ENCODE results near the gene DEPDC1B. TPM values are rescaled to one million over a fixed set of nuclear protein-coding genes. Genes with fewer than 3 reads are reported as not detected.
"Not testable (repeated sequence)": the region's sequence is repeated elsewhere in the genome, so short reads cannot be mapped to it uniquely, and the experiment has no call there.

DEPDC1B gene
- total RNA-seq, 1 donor from 2014 or later: 6.8 TPM

DNA sequence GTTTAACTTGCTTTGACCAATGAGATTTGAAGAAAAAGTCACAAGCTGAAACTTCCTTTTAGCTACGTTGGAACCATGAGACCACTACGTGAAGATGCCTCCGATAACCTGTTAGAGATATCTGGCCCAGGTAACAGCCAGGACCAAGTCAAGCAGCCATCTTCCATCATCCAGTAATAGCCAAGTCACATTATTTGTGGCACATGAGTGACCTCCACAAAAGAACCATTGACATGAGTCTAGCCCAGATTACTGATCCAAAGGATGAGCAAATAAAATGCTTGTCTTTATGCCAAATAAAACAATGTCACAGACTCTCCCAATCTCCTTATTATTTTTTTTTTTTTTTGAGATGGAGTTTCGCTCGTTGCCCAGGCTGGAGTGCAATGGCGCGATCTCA, 1.6 kb downstream of the DEPDC1B start:
- DNase-seq: no peak

DNA sequence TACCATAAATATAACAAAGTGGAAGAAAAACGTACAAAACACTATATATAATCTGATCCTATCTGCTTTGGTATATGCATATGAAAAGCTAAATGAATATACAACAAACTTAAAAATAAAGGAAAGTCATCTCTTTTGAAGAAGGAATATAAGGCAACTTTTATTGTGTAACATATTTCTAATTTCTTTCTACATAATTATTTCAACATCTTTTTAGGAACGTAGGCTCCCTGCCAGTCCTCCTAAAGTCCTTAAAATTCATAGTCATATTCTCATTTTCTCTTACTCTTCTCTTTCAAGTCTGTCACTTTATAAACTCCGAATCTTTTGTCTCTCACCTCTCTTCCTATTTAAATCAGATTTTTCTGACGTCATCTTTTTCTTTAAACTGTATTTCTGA, 9.6 kb downstream of the DEPDC1B start:
- DNase-seq: no peak

DNA sequence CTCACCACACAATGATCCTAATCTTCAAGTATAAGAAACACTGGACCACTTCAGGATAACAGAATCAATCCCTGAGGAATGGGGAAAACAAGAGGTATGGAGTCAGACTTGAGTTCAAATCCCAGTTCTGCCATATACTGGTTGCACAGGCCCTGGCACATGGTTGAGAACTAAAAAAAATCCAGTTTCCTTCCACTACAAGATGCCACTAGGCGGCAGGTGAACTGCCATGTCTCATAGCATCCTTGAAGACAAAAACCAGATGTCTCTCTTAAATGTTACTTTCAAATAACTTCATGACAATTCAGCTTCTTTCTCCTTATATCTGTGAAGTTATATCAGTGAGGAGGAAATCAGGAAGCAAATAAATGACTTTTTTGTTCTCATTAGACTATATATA, 11.0 kb downstream of the DEPDC1B start:
- no peak for DNase-seq

DNA sequence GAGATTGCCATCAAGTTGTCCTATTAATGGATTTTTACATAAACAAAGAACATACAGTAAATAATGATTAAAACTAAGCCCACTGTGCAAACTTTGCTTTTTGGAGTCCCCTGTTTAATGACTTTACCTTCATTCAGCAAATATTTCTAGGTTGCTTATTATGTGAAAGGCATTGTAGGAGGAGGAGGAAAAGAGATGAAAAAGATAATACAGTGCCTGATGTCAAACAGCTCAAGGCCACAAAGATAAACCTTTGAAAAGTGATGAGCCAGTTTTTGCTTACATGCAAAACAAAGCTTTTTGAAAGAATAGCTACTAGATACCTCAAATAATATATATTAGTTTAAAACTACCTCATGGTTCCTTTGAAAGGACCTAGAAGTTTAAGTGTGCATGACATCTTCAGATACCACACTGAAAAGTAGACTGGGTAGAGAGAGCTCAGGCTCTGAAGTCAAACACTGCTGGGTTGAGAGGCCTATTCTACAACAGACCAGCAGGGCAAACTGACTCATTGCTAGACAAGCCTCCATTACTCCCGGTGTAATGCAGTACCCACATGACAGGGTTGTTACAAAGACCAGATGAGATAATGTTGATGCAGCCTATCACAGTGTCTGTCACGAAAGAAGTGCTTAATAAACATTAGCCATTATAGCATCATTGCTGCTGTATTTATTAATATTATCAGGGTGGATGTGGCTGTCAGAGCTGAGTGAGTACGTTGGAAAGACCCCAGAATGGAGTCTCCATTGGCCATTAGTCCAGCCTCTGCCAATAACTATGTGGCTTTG, 11.8 kb downstream of the DEPDC1B start:
- DNase-seq: peak; percentile 65

DNA sequence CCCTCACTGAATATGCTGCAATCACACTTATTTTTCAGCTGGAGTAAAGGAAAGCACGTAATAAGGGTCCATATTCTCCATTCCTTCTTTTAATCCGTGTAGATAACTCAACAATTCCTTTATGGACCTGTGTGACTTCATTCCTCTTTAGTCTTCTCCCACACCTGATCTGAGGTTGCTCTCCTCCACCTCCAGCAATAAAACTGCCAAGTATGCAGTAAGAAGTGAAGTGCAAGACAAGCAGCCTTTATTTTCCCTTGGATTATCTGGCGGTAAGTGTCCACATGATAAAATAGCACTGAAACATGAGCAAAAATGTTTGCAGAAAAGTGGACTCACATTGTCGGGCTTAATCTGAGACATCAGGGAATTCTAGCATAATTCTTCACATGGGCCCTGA, 13.8 kb downstream of the DEPDC1B start:
- DNase-seq: no peak

DNA sequence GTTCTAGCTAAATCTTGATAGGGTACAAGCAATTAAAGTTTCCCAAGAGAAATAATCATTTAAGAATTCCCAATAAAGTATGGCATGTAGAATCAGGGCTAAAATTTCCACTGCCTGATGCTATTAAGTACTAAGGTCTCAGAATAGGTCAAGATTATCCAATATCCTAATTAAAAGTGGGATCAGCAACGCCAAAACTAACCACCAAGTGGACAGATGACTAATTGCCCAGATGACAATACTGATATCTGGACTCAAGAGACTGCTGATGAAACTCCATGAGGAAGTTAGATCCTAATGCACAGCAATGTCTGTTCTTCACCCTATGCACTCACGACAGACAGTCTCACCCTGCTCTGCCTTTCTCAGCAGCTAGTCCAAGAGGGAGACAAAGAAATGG, 14.3 kb downstream of the DEPDC1B start:
- no peak for DNase-seq

DNA sequence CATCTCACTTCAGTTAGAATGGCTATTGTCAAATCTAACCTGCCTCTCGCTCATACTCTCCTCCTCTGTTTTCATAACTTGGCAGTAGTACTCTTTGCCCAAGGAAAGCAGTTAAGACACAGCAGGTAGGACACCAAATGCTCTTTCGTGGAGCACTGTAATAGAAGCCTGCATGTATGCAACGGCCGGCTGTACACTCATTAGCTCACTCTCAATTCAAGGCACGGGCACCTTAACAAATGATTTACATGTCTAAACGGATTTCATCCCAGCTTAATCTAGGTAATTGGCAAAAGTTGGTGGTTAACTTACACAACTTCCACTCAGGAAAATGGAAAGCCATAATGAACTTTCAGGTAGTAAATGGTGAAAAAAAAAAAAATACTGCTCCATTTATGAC, 14.9 kb downstream of the DEPDC1B start:
- DNase-seq: no peak

DNA sequence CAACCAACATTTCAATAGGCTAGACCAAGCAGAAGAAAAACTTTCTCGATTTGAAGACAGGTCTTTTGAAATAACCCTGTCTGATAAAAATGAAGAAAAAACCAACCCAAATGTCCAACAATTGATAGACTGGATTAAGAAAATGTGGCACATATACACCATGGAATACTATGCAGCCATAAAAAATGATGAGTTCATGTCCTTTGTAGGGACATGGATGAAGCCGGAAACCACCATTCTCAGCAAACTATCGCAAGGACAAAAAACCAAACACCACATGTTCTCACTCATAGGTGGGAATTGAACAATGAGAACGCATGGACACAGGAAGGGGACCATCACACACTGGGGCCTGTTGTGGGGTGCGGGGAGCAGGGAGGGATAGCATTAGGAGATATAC, 18.0 kb downstream of the DEPDC1B start:
- DNase-seq: not testable (repeated sequence)

DNA sequence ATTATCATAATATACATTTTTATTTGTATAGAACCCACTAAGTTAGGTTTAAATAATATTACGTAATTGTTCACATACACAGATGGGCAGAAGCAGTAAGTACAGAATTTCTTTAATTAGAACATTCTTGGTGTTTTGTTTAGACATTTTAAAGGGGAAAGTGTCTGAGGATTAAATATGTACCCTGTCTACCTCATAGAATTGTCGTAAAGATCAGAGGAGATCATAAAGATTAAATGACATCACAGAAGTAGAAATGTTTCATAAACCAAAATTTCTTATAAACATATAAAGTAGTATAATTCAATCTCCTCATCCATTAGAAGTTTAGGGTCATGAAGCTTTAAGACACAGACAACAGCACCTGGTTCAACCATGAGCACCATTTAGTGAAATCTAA, 20.1 kb downstream of the DEPDC1B start:
- no peak for DNase-seq

DNA sequence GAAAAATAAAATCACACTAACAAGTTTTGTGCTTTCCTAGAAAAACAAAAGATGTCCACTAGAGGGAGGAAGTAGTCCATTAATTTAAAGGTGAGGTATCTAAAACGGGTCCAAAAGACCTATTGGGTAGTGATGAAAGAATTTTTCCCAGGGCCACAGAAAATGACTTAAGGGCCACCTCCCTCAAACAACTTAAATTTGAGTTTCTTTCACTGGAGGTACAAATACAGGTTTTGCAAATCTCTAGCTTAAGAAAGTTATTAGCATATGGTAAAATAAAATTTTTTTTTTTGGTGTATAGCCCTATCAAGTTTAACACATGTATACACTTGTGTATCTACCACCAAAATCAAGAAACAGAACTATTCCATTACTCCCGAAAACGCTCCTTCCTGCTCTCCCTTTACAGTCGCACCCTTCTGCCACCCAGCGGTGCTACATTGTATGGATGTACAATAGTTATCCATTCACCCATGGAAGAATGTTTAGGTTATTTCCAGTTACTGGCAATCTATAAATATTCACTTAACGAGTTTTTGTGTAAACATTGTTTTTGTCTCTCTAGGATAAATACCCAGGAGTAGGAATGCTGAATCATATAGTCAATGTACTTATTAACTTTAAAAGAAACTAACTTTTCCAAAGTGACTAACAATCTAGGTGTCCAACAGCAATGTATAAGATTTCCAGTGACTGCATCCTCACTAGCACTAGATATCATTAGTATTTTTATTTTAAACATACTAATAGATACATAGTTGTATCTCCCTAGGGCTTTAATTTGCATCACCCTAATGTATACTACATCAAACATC, 21.9 kb downstream of the DEPDC1B start:
- DNase-seq: peak; percentile 70

DNA sequence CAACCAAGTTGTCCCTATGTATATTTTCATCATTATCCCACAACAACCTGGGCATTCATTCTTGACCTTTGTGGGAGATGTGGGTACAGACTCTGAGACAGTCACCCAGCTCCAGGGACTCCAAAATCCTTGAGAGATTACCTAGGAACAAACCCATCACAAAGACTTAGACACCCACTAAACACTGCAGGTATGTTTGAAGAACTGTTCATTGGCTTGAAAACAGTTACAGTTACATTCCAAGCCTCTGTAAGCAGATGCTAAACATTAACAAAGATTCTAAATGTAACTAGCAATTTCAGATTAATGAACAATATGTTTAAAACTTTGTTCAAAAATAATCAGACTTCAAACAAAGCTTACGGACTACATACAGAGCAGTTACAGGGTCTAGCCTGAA, 24.7 kb downstream of the DEPDC1B start:
- DNase-seq: no peak

DNA sequence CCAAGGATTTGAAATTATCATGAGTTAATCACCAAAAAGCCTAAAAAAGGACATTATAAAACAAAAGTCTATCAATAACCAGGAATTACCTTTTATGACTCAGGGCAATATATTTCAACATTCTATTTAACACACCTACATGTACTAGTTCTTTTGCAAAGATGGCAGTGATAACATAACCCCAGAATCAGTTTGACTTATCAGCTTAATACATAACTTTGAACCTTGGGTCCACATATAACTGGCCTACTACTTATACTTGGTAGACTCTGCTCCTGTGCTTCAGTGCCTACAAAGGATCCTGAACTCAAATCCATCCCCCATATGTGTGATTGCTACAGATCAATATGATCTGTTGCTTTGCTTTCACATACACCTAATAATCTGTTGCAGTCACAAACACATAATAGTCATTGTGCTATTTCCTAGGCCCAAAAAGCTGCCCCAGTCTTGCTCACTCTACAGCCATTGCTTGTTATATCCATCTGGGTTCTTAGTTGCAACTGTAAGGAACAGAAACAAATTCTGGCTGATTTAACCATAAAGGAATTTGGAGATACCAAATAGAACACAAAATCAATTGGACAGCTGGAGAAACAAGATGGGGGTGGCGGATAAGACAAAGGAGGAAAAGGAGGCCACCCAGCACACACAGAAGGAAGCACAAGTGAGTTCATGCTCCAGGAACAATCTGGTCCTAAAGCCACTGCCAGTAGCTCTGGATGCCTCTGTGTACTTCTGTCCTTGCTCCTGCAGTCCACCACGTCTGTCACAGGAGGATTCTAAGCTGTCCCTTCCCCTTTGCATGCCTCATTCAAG, 25.5 kb downstream of the DEPDC1B start:
- no peak for DNase-seq

DNA sequence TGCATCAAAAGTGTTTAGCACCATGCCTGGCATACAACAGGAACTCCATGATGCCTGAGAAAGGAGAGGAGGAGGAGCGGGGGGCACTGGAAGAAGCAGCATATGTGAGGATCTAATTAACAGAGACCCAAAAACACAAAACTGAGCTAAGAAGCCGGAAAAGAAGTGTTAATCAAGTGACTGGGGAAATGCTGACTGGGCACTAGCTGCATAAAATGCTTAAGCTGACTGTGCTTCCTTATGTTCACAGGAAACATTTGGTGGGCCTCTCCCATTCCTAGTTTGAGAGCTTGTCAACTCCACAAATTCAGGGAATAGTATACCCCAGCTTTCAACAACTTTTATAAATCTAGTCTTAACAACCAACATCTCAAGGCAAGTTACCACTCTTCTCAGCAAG, 26.6 kb downstream of the DEPDC1B start:
- DNase-seq: peak; percentile 4

DNA sequence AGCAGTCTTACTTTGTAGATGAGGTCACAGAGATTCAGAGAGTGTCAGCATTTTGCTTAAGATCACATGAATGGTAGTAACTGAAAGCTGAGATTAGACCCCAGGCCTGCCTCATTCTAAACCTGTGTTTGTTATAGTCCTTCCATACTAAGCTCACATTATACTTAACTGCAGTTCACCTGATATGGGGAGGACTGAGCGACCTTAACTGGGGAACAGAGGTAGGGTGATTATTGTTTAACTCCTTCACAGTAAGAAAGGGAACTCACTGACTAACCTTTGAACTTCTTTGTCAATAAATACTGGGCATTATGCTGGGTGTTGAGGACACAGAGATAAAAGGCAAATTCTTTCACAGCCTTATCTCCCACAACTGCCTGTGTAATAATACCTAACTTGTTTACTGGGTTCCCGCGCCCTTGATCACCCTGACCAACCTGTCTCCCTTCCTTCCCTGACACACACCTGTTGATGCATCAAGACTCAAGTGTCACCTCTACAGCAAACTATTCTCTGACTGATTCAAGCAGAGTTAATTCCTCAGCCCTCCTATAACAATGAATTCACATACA, 27.2 kb downstream of the DEPDC1B start:
- DNase-seq: no peak

DNA sequence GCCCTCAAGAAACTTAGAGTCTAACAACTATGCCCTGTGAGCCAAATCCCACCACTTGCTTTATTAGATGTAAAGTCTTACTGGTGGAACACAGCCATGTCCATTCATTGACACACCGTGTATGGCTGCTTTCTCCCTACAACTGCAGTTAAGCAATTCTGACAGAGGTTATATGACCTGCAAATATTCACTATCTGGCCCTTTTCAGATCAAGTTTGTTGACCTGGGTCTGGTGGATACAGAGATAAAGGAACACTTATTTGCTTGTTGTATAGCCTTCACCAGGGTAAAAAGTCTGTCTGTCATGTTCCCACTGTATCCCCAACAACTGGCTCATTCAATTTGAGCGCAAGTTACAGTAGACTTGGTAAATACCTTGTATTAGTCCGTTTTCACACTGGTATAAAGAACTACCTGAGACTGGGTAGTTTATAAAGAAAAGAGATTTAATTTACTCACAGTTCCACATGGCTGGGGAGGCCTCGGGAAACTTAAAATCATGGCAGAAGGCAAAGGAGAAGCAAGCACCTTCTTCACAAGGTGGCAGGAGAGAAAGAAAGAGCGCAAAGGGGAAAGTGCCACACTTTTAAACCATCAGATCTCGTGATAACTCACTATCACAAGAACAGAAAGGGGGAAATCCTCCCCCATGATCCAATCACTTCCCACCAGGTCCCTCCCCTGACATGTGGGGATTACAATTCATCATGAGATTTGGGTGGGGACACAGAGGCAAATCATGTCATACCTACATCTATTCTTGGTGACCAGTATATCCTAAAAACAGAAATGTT, 27.9 kb downstream of the DEPDC1B start:
- no peak for DNase-seq

DNA sequence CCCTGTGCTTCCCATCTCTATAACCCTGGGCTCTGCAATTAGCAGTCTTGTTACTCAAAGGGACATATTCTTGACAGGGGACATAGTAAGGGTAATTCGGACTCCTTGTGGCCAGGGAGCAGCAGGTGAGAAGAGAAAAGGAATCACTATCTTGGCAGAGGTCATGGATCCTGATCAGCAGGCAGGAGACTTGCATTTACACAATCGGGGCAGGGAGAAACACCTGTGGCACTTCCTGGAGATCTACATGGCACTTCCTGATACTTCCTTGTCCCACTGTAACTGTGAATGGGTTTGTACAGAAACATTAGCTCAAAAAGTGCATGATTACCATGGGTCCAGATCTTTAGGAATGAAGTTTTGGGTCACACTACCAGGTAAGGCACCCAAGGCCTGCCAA, 29.2 kb downstream of the DEPDC1B start:
- no peak for DNase-seq

DNA sequence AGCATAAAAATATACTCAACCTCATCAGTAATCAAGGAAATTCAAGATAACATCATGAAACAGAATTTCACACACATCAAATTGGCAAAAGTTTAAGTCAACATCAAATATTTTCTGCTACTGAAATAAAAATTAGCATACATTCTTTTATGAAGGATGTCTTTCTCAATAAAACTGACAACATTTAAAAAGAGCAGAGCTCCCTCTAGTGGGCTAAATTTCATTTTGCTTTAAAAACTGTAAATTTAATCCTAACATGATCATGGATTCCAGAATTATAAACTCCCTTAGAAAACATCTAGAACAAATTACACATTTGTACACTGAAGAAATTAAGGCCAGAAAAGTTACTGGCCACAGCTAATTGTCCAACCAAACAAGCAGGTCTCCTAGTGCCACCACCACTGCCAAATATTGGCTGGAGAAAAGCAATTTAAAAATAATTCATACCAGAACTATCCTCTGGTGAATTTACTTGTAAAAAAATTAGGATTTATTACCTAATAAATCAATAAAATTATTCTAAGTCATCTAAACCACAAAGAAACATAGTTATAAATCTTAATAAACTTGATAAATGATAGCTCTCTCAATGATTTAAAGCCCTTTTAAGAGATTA, 31.2 kb downstream of the DEPDC1B start:
- DNase-seq: peak; percentile 66

DNA sequence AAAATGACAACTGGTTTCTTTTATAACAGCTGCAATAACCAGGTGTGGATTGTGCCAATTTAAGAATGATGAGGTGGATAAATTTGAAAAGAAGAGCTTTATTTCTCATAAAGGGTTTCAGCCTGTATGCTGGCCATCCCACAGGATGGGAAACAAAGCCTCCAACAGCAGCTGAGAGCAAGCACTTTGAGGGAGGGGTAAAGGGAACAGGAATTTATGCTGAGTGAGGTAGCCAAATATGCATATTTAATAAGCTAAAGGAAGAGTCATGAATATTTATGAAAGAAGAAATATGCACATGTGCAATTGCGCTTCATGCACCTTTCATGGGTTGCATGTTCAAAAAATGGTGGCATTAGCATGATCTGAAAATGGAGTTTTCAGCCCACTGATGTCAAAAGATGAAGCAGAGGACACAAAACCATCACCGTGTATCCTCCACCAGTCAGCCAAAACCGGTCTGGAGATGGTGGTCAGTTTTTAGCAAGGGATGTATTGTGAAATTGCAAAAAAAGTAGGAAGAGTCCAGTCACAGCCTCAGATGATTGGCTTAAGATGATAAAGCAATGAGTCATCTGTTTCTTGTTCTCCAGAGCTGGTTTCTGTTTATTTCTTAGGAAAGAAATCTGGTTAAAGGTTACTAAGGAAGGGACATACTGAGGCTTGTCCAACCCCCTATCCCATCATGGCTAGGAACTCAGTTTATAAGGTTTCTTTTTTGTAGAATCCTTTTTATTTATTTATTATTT, 47.9 kb downstream of the DEPDC1B start:
- DNase-seq: peak; percentile 35

DNA sequence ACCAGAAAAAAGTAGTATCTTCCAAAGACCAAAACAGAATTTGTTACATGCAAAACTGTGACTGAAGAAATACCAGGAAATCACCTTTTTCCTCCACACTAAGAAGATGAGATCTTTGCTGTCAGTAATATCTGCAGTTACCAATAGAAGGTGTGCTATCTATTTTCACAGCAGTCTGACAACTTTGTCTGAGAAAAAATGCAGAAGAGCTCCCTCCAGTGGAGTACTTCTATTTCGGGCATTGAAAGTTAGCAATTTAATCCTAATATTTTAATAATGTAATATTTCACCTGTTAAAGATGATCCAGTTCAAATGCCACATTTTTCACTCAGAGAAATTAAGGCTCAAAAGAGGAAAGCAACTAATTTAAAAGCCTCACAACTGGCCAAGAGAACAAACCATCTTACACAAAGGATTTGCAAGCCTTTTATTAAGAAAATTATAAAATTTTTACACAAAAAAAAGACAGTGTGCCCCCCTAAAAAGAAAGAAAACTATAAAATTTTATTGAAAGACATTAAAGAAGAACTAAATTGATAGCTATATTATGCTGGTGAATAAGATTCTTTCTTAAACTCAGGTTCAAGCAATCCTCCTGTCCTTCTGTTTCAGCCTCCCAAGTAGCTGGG, 50.6 kb downstream of the DEPDC1B start:
- DNase-seq: peak; percentile 60

DNA sequence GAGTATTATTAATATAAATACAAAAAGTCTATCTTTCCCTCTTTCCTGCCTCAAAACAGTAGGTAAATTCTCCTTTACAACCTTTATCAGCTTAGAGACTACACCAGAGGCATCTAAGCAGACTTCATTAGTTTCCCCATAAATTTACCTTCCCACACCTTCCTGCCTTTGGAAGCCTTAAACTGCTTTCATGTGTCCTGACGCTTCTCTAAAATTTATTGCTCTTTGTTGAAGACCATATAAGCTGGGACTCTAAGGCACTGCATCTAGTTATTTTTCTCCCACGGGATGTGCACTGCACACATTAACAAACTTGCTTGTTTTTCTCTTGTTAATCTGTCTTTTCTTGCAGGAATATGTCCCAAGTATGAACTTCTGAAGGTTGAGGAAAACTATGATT, 51.8 kb downstream of the DEPDC1B start:
- no peak for DNase-seq
